GM23248 (cell line): ENCODE data around the gene PGBD1.

ENCODE experiments used
- EZH2 ChIP-seq: fragments of 200-600 bp; sonication (generic); IDR thresholded peaks from 2 replicates; pipeline ENCODE4 v1.6.1; 2018; ENCODE audit warnings: antibody characterized with exemption, mild to moderate bottlenecking; ENCODE audit not compliant: insufficient read depth, poor library complexity, severe bottlenecking
- EZH2phosphoT487 ChIP-seq: fragments of 200-600 bp; sonication (generic); IDR thresholded peaks from 2 replicates; pipeline ENCODE4 v1.6.1; 2018; ENCODE audit warnings: antibody characterized with exemption, moderate library complexity, mild to moderate bottlenecking, low read depth; ENCODE audit not compliant: insufficient read depth

DNA sequence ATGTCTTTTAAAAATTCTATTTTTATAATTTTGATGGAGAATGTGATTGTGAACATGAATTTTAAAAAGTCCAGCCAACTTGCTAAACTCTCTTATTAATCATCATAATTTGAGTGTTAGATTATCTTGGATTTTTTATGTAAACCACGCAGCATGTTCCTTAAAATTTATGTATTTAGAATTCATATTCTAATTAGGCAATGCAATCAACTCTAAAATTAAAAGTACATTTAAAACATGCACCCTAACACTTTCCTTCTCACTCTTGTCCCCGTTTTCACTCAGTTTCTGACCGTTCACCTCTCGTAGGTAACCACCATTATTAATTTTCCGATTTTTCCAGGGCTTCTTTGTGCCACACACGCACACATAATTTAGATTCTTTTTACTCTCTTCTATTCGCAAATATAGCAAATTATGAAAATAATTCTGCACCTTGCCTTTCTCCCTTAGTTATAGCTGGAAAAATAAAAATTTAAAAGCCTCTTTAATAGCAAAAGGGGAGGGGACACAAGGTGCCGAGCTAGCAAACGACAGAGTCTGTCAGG, 68.0 kb downstream of the PGBD1 start:
- TF ChIP-seq EZH2phosphoT487 (no peak), EZH2 (no peak)
